Stimulated activated CD8-positive, alpha-beta memory T cell treated with anti-CD3 and anti-CD28 coated beads, Interleukin-4, amount 100 ng/mL, for 24 hours (primary cell): ENCODE results near the gene SNUPN.

Source experiments
- DNase-seq: peaks from one replicate; pipeline ENCODE4 v3.0.0-alpha.2; 2020; ENCODE audit warnings: low read depth

The SNUPN gene

DNA sequence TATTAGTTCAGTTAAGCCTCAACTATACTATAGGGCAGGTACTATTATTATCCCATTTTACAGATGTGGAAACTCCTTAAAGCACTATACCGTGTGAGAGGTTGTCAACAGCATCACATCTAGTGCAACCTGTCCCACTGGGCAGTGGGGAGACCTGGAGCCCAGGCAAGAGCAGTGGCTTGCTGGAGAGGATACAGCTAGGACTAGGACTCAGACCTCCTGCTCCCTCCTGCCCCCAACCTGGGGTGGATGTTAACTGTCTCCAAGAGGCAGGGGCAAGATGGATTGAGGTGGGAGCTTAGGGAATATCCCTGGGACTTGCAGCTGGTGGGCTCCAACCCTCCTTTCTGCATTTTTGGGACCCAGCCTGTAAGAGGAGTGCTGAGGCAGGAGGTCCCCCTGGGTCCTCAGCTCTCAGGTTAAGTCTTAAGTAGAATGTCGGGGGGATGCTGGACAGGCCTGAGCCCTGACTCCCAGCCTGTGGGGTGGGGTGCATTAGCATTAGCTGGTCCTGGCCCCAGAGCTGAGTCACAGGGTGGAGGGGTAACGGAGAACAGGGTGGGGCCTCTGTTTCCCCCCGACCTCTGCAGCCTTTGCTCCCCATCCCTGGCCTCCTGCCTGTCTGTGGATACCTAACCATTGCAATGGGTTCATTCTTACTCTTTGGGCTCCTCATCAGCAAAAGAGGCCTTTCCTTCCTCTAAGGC is 28.8 kb upstream of the SNUPN start:
- DNase-seq = no peak

DNA sequence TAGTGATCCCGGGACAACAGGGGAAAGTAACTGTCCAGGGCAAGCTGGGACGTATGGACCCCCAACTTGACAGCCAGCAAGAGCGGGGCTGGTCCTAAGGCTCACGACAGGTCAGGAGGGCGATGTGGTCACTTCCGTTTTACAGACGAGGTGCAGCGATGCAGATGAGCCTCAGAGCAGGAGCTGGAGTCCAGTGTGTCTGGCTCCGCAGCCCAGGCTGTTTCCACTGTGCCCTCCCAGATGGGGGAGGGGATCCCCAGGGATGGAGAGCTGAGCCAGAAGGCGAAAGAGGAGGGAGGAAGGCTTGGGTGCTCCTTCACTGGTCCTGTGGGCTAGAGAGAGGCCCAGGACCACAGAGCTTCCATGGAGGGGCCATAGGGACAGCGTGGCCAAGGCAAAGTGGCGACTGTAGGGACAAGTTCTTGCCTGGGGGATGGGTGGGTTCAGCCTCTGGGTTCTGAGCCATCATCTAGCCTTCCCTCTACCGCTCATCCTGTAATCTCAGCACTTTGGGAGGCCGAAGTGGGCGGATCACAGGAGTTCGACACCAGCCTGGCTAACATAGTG is 27.9 kb upstream of the SNUPN start:
- DNase-seq = no peak

DNA sequence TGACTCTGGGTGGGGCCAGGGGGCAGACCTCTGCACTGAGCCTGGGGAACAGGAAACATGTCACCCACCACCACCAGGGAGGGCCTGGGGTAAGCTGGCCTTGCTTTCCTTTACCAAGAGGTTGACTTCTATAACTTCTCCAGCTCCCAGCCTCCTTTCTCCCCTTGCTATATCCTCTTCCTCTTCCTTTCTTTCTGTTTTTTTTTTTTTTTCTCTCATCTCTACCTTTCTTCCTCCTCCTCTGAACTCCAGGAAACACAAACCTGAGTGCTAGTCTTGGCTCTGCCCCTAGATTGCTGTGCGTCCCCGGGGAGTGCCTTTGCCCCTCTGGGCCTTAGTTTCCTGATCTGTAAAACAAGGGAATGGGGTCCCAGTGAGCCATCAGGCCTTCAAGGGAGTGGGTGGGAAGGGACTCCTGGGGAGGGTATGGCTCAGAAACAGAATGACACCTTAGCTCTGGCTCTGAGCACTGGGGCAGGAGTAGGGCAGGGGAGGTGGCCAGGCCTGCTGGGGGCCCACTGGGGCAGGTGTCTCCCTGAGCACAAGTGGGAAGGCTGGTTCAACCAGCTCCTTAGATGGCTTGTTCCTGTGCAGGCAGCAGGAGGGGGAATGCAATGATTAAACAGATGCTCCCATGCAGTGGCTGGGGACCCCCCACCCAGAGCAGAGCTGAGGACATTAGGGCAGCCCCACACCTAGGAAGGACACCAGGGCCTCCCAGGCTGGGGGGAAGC is 26.5 kb upstream of the SNUPN start:
- no peak for DNase-seq

DNA sequence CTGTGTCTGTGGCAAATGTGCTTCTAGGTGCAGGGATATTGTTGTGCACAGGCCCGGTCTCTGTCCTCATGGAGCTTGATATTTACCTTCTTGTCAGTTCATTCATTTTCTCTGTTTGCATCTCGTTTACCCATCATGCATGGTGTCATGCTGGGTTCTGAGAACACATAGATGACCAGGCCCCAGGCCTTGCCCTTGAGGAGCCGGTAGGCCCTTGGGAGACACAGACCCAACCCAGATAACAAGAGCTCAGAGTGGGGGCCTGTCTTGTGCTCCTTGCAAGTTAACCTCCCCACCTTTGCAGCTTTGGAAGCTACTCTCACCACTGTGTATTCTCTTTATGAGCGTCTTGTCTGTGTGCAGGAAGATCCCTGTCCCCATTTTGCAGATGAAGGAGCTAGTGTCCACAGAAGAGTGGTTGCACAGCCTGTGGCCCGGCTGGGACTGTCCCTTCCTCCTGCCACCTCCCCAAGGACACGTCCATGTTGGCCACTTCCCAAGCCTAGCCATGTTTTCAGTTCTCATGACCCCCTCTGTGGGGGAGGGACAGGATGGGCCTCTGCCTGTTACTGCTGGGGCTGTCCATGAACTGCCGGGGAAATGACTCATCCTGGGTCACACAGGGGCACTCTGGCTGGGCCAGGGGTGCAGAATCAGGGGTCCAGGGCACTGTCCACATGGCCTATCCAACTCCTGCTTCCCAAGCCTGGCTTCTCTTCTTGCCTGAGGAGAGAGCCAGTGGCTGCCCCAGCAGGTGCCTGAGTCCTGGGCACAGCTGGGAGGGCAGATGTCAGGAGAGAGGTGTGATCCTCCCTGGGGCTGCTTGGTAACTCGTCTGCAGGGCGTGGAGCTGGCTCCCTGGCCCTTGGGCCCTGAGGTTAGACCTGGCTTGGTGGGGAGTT is 25.6 kb upstream of the SNUPN start:
- DNase-seq = no peak

DNA sequence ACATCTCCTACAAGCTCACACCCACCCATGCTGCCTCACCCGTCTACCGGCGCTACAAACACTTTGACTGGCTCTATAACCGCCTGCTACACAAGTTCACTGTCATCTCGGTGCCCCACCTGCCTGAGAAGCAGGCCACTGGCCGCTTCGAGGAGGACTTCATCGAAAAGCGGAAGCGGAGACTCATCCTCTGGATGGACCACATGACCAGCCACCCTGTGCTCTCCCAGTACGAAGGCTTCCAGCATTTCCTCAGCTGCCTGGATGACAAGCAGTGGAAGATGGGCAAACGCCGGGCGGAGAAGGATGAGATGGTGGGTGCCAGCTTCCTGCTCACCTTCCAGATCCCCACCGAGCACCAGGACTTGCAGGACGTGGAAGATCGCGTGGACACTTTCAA is 24.3 kb upstream of the SNUPN start:
- no peak for DNase-seq

DNA sequence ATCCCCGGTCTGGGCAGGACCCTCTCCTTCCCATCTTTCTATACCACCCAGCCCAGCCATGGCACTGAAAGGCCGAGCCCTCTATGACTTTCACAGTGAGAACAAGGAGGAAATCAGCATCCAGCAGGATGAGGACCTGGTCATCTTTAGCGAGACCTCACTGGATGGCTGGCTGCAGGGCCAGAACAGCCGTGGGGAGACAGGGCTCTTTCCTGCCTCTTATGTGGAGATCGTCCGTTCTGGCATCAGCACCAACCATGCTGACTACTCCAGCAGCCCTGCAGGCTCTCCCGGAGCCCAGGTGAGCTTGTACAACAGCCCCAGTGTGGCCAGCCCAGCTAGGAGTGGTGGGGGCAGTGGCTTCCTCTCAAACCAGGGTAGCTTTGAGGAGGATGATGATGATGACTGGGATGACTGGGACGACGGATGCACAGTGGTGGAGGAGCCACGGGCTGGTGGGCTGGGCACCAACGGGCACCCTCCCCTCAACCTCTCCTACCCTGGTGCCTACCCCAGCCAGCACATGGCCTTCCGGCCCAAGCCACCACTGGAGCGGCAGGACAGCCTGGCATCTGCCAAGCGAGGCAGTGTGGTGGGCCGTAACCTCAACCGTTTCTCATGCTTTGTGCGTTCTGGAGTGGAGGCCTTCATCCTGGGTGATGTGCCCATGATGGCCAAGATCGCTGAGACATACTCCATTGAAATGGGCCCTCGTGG is 23.7 kb upstream of the SNUPN start:
- DNase-seq = no peak

DNA sequence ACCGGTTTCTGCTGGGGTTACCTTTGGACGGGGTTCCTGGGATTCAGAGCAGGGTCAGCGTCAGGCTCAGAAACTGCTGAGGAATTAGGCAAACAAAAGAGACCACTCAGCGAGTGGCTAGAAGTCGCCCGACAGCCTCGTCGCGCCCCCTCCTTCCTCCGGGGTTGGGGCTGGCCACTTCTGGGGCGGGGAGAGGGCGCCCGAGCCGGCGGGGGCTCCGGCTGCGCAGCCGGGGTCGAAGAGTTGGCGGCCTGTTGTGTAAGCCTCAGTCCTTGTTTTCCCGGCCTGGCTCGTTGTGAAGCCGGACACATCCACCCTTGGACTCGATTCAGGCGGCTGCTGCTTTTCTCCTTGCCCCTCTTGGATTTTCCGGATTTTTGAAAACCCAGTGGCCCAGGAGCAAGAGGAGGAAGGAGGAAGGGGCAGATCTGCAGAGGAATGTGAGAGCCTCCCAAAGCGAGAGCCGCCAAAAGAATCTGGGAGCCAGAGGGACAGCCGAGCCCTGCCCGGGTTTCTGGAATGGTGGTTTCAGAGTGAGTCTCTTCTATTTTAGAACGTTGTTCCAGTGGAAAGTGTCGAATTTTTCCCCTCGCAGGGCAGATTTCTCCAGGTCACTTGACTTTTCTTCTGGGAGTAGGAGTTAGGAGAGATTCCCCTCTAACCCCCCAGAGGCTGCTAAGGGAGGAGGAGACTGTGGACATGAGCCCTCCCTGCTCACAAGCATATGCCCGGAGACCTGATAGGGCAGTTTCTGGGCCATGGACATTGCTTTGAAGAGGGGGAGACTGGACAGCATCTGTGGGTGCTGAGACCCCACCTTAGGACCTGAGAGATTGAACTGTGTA is 22.9 kb upstream of the SNUPN start:
- no peak for DNase-seq

DNA sequence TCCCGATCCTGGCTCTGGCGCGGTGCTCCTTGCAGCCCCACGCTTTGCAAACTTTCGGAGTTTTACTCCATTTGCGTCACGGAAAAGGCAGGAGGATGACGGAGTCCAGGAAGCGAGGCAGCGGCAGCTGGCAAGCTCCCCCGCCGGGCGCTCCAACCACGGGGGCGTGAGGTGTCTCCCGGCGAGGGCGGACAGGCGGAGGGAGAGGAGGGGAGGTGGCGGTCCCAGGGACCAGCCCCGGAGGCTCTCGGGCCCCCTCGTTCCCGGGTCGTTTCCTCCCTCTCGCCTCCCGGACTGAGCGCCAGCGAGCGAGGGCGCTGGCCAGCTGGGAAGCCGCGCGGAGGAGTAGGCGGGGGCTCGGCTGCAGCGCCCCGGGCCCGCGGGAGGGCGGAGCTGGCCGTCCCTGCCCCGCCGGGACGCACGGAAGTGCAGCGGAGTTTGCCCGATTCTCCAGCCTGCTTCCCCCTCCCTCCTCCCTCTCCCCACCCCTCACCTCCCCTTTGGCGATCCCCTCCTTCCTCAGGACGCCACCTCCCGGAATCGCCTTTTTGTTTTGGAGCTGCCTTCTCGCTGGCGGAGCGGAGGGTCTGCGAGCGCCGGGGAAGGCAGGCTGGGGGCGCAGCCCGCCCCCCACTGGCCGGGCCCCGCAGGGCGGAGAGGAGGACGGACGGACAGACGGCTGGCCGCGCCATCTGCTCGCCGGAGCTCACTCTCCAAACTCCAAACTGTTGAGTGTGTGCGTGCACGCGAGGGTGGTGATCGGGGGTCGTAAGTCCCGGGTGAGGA is 22.0 kb upstream of the SNUPN start, which contains the start of gene SNX33:
Gene SNX33 (plus strand): TSS at position 543 of the 786 bp plus-strand sequence. CDS start 1,191 bp downstream, outside the sequence.
- DNase-seq = peak; percentile 38

DNA sequence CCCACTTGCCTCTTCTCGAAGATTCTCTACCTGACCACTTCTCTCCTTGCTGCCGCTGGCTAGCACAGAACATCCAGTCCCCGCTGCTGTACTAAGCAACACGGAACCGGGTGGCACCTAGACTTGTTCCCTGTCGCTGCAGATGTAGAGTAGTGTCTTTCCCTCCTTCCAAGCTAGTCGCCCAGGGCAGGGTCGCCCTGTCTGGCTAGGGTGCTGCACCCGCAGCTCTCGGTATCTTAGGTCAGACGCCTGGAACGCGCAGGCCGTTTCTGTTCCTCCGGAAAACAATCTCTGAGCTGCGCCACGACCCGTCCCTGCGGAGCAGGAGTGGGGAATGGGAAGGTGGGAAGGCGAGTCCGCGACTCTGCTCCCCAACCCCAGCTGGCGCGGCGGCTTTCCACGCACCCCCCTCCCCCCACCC is 21.4 kb upstream of the SNUPN start:
- no peak for DNase-seq

DNA sequence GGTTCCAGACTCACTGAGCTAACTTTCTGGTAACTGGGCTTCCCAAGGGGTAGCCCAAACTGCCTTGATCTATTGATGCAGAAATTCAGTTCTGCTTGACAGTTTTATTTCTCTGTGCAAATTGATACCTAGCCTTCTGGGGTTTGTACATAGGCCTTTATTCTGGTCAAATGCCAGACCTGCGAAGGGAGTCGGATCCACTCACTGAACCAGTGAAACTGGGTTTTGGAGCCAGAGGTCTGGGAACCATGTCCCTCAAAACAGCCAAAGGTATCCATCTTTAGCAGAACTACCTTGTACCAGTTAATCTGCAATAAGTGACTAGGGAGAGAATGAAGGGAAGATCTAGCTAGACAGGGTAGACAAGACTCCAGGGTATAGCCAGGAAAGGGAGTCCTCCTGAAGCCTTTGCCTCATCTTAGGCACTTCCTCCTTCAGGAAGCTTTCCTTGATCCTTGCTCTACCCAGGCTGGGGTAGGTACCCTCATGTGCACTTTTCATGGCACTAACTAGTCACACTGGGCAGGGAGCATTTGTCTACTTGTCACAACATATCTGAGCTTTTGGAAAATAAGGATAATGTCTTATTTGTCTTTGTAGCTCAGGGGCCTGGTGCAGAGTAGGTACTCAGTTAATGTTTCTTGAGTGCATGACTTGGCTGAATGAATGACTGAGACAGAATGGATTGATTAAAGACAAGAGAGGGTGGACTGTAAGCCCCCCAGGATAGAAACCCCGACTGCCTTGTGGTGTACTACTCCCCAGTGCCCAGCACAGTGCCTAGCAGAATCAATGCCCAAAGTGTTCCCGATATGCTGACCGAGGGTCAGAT is 20.8 kb upstream of the SNUPN start:
- DNase-seq = no peak

DNA sequence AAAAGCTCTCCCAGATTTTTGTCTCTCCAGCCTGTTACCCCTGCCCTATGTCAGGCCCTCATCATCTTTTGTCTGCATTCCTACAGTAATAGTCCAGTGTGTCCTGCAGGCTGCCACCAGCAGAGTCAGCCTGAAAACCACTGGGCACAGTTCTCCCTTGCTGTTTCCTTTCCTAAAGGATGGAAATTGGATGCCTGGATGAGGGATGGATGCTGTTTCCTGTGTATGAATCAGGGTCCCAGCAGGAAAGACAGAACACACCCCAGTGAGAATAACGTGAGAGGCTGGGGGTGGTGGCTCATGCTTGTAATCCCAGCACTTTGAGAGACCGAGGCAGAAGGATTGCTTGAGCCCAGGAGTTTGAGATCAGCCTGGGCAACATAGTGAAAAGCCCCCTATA is 18.9 kb upstream of the SNUPN start:
- DNase-seq = no peak

DNA sequence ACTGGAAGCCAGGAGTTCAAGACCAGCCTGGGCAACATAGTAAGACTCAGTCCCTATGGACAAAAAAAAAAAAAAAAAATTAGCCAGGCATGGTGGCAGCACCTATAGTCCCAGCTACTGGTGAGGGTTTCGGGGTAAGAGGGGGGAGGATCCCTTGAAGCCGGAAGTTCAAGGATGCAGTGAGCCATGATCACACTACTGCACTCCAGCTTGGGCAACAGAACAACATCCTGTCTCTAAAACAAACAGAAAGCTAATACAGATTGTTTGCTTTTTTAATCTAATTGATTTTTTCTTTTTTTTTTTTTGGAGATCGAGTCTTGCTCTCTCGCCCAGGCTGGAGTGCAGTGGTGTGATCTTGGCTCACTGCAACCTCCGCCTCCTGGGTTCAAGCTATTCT is 16.1 kb upstream of the SNUPN start:
- DNase-seq = no peak

DNA sequence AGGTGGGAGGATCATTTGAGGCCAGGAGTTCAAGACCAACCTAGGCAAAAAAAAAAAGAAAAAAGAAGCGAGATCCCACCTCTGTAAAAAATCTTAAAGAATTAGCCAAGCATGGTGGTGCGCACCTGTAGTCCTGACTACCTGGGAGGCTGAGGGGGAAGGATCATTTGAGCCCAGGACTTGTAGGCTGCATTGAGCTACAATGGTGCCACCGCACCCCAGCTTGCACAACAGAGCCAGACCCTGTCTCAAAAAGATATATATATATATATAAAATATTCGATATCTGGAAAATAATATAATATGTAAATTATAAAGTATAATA is 15.6 kb upstream of the SNUPN start:
- no peak for DNase-seq

DNA sequence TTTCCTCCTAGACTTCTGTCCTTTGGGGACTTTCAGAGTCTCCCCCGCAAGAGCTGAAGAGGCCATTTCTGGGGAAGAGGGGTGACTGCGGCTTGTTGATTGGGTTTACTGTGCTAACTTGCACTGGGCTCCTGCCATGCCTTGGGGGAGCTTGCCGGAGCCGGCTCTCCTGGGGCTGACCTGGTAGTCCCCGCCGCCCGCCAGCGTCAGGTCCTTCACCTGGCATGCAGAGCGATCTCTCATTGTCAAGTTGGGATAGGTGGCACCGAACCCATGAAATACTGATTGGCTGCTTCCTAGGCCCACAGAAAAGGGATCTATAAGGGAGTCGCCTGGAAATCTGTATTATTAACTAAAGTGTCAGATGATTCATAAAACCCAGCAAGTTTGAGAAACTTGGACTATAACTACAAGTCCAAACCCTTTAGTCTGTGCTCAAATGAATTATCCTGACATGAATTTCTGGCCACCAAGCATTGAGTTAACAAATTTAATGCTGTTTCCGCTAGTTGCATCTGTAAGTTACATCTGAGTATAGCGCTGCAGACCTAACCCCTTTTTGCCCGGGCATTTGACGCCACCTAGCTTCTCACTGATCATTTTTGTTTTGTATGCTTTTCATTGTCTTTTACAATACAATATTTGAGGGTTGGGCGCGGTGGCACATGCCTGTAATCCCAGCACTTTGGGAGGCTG is 15.1 kb upstream of the SNUPN start:
- peak; percentile 34 for DNase-seq

DNA sequence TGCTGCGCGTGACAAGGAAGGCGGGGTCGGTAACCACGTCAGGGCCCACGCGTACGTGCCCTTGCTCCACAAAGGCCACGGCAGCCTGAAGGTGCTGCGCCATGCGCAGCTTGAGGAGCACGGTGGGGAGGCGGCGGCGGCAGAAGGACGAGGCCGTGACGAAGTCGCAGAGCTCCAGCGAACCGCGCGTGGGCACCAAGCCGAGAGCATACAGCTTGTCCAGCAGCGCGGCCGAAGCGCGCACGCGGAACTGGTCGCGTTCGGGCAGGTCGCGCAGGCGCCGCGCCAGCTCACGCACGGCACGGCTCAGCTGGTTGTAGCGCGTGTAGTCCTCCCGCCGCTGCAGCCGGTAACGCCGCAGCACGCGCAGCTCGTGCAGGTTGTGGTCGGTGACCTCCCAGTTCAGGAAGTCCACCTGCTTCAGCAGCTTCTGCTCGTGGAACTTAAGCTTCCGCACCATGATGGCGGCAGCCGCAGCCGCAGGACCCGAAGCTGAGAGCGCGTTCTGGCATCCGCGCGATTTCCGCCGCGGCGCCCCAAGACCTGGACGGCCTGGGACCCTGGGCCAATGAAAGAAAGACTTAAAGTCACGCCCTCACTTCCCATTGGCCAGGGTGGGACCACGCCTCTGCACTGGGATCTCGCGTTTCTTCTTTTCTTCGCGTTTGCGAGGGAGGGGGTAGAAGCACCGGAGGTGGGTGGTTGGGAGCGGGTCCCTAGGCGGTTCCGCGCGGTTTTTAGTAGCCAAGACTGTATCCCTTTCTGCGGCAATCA is 14.4 kb upstream of the SNUPN start, which contains the start of gene IMP3:
Gene IMP3 (minus strand): TSS at position 516 of the 774 bp plus-strand sequence. CDS start 56 bp downstream, at position 460.
- DNase-seq = peak; percentile 89

DNA sequence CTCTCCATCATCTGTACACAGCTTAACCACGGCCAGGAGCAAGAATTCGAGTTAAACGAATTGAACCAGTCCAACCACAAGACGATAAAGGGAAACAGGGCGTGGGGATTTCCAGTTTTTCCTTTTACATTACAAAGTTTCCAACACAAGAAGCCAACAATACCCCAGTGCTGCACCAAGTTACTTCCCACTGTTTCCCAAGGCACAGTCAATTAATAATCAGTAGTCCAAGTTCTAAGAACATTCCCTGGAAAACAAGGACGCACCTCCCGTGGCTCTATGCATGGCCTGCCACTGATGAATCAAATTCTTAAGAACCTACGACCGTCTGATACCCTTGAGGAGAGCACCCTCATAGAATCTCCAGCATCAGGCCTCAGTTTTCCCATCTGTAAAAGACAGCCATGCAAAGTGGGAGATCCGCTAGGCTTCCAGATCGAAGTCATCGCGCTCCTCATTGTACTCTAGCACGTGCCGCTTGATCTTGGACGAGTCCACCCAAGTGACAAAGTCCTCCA is 13.7 kb upstream of the SNUPN start:
- DNase-seq = no peak
